Sciatic nerve (tissue), 2 donors: ENCODE results near the gene SMYD3. TPM values are rescaled to one million over a fixed set of nuclear protein-coding genes. Genes with fewer than 3 reads are reported as not detected.
"Not testable (repeated sequence)": the region's sequence is repeated elsewhere in the genome, so short reads cannot be mapped to it uniquely, and the experiment has no call there.

Experiments
- ATAC-seq: fragments of 200-7000 bp; cut with Tn5 transposase; one replicate; pipeline ENCODE4 v1.9.1; 2020; ENCODE audit warnings: mild to moderate bottlenecking, moderate library complexity
- DNase-seq: peaks from one replicate; pipeline ENCODE4 v3.0.0-alpha.2; 2020; ENCODE audit warnings: low spot score
- intact Hi-C: fragments of 100-400 bp; cut with DNase I; formaldehyde crosslinking; loops from one replicate; pipeline ENCODE4 v1.14.2; 2022
- total RNA-seq: library from RNA; stranded (reverse); fragmentation: NEBNext Ultra II Directional; extraction: Animal tissue kit (Norgen Biotek cat#: 25700); gene quantifications from one replicate; pipeline ENCODE4 v1.2.1, GENCODE V29; 2021
- donor health status: DM: no; HTN: no; CAD: no.
- donor health status: DM: no; HTN: no; CAD: no.

SMYD3 gene
- total RNA-seq, 1 donor from 2014 or later = 27.7 TPM

DNA sequence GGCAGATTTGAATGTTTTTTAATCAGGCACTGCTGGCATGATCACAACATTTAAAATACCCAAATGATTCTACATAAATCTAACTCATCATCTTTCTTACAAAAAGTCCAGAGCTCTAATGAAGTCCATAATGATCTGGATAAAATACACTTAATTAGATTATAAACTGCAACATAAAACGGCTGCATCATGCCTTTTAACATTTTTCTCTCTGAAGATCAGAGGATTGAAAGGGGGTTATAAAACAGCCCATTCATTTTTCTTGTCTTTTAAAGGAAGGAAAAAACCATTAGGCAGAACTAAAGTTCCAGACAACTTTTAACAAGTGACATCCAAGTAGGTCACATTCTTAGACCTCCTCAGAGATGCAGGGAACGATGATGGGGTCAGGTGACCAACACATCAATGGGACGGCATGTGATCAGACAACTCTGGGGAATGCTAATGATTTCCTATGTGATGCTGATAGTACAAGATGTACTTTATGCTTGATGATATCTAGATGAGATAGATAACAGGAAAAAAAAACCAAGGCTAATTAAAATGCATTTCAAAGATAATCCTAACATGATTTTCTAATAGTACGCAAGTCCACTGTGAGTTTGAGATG lies 455.1 kb downstream of the SMYD3 start:
- intact Hi-C loops = no loop called here
- DNase-seq (no peak), ATAC-seq (no peak)

GRCh38 chr1:246048693-246049092 lies 458.4 kb downstream of the SMYD3 start:
- intact Hi-C loops = no loop called here
- DNase-seq = no peak
- no peak for ATAC-seq

GRCh38 chr1:246043556-246043955 lies 463.5 kb downstream of the SMYD3 start:
- intact Hi-C loops = no loop called here
- no peak for DNase-seq
- no peak for ATAC-seq

DNA sequence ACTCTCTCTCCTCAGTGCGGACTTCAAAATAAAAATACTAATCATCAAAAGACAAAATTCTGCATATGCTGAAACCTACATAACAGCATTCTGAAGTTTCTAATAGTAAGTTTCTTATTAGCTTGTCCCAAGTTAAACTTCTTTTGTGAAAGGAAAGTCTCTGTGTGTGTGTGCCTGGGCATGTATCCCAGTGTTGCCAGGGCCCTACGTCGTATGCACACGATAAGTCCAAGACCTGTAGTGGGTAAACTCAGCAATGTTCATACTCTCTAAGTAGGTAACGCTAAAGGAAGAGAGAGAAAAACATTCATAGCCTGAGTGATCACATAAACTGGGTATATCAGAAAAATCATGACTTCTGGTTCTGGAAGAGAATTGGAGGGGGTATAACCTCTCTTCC lies 465.7 kb downstream of the SMYD3 start:
- intact Hi-C loops = no loop called here
- ATAC-seq = no peak
- no peak for DNase-seq

DNA sequence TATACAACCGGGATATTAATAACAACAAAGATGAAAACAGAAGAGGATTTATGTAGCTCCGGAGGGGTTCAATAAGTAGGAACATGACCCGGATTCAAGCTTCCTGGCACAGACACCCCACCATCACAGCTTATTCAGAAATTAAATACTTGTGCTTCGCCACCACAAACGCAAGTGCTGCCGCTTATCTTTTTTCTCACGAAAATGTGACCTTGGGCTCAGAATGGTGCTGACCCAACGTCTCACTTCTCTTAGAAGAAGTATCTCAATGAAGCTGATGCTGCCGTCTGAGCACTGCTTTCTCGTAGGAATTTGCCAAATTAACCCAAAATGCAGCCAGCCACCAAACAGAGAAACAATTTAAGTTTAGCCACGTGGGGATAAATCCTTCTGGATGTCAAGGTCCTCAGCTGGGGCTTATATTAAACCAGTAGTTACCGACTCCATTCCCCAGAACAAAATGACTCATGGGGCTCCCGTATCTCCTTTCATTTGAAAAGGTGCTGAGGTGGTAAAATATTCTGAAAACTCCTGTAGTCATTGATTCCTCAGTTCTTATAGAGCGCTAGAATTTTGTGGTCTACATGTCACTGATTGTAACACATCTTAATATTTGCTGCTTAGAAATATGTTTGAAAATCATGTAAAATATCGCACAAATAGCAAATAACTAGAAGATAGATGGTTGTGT lies 466.7 kb downstream of the SMYD3 start:
- DNase-seq (no peak), ATAC-seq (no peak)
- intact Hi-C loops = no loop called here

GRCh38 chr1:246039584-246039983 lies 467.5 kb downstream of the SMYD3 start:
- intact Hi-C loops = no loop called here
- DNase-seq (no peak), ATAC-seq (no peak)

DNA sequence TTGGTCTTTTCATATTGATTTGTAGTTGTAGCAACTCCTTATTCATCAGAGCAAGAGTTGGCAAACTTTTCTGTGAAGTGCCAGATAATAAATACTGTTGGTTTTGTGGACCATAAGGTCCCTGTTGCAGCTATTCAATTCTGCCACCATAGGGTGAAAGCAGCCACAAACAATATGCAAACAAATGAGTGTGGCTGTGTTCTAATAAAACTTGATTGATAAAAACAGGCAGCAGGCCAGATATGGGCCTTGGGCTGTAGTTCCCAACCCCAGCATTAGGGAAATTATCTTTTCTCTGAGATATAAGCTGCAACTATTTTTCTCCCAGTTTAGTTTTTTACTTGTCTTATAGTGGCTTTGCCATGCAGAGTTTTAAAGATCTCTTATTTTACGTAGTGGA lies 469.2 kb downstream of the SMYD3 start:
- intact Hi-C loops = no loop called here
- DNase-seq = no peak

DNA sequence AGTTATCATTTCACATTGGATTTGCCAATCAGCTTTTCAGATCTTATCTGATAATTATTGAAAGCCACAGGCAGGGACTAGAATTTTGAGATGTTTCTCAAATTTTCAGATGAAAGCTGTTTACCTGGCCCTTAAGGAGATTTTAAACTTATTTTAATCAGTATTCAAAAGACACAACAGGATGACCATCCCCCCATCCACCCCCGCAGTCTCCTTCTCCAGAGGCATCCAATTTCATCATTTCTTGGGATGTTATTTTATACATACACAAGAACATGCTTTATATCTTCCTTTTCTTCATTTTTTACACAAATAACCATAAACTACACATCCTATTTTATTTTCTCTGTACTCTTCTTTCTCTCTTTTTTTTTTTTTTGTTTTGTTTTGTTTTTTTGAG lies 470.9 kb downstream of the SMYD3 start:
- intact Hi-C loops = no loop called here
- DNase-seq = no peak
- ATAC-seq = no peak

More for the DNA sequence above, 469.2 kb downstream of the SMYD3 start:
- no peak for ATAC-seq

DNA sequence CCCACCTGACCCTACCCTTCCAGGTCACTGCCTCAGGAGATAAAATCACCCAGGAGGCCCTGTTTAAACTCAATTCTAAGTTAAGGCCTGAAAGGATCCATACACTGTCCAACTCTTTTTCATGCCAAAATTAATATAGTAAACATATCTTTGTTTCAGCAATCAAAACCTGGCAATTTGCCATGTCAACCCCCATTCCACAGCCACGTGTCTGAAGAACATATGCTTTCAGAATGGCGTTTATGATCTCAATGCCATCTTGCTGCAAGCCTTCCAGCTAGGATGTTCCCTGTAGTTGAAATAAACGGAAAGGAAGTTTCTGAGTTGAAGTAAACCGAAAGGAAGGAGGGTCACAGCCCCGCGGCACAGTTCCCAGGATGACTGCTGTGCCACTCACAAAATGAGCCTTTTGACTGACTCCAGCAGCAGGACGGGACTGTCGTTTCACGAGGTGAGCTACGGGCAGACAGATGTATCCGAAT lies 472.0 kb downstream of the SMYD3 start:
- intact Hi-C loops = no loop called here

GRCh38 chr1:246034630-246035029 lies 472.4 kb downstream of the SMYD3 start:
- DNase-seq (no peak), ATAC-seq (no peak)
- intact Hi-C loops = no loop called here

More for the DNA sequence above, 472.0 kb downstream of the SMYD3 start:
- no peak for DNase-seq
- no peak for ATAC-seq

DNA sequence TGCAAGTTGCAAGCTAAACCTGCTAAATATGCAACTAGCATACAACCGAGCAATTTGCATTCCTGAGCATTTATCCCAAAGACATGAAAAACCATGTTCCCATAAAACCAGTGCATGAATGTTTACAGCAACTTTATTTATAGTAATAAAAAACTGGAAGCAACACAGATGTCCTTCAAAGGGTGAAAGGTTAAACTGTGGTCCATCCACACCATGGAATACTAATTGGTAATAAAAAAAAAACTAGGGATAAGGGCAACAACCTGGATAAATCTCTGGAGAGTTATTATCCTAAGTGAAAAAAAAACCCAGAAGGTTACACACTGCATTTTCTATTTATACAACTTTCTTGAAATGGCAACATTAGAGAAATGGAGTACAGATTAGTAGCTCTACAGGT lies 474.1 kb downstream of the SMYD3 start:
- ATAC-seq (no peak), DNase-seq (no peak)
- intact Hi-C loops = no loop called here

- no peak for DNase-seq
- no peak for ATAC-seq
- intact Hi-C loops = no loop called here
Measured at GRCh38 chr1:246032031-246032551, 475.0 kb downstream of the SMYD3 start.

GRCh38 chr1:246029616-246030015 lies 477.5 kb downstream of the SMYD3 start:
- DNase-seq (no peak), ATAC-seq (no peak)
- intact Hi-C loops = no loop called here

DNA sequence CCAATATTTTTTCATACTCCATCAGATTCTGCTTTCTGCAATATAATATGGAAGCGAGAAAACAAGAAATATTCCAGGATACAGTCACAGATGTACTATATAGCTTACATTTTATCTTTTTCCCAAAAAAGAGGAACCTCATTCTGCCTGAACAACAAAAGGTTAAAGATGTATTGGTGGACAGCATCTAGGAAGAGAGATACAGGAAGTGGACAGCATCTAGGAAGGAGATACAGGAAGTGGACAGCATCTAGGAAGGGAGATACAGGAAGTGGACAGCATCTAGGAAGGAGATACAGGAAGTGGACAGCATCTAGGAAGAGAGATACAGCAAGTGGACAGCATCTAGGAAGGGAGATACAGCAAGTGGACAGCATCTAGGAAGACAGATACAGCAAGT lies 483.0 kb downstream of the SMYD3 start:
- intact Hi-C loops, DNase-seq, ATAC-seq: not testable (repeated sequence)

DNA sequence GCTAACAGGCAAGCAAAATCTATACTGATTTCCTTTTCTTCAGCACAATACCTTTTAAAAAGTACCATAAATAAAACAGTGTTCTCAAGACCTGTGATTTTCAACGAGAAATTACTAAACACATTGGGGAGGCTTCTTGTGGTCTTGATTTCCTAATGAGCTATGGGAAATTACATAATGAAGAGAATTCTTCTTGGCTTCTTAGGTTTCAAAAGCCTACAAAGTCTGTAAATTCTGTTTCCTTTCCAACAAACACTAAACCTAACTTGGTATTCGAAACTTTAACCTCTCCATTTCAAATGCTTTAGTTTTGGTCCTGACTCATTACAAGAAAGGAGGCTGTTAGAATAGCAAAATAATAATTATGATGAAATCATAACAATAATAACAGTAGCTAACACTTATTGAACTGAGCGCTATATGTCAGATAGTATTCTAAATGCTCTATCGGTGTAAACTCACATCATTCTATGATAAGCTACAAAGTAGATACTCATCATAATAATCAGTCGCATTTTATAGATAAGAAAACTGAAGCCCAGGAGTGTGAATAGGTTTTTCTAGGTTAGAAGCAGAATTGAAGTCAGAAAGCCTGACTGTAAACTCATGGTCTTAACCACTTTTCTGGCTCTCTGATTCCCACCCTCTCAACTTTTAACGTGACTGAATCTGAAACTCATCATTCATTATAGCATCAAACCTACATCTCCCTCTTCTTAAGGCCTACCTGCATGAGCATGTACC lies 486.7 kb downstream of the SMYD3 start:
- intact Hi-C loops = no loop called here
- ATAC-seq = no peak
- no peak for DNase-seq

- intact Hi-C loops = no loop called here
- ATAC-seq = no peak
Measured at GRCh38 chr1:246018146-246018545, 488.9 kb downstream of the SMYD3 start.

DNA sequence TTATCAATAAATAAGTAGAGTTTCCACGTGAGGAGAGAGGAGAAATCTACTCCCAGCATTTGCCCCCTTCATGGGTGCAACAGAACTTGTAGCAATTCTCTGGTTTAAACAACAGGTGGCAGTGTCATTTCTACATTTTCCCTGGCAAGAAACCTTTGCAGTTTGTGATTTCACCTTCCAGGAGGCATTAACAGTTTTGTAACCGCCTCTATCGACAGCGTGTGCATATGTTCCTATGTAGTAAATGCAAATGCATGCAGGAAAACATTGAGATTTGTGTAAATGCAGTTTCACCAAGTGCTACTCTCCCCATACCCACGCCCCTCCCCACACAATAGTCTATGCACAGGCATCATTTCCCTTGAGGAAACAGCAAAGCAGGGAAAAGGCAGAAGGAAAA lies 494.7 kb downstream of the SMYD3 start:
- intact Hi-C loops = no loop called here
- no peak for ATAC-seq
- no peak for DNase-seq

More at GRCh38 chr1:246018146-246018545, 488.9 kb downstream of the SMYD3 start:
- DNase-seq = no peak

DNA sequence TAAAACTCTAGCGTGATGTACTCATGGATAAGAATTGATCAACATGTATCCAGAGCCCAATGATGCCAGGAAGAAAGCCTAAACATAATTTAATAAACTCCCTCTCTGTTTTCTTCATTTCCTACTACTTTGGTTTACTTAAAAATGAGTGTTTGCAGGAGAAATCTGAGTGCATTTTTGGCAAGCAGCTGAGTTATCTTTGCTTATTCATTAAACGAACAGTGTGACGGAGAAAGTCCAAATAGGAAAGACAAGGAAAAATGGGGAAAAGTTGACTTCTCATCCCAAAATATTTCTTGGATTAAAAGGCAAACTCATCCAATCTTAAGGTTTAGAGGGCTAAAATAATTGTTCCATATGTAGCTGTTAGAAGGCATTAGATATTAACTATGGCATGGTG lies 496.7 kb downstream of the SMYD3 start:
- DNase-seq = no peak
- ATAC-seq = no peak
- intact Hi-C loops = no loop called here

DNA sequence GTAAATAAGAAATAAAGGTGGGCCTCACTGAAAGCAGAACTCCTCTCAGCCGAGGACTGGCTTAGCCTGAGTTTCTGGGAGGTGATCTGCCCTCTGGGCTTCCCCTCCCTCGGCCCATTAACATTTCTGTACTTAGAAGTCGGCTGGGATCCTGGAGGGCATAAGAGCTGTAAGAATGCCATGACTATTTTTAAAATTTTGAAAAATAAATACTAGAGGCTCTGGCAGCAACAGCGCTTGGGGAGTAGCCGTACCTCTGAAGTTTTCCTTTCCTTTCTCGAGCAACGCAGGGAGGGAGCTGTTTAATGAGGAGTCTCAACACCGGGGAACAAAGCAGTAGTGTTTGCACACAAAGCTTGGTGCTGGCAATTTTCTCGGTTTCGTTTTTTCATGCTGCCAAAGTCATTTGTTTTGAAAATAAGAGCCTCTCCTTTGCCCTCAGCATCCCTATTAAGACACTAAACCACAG lies 498.7 kb downstream of the SMYD3 start:
- ATAC-seq (peak; percentile 77), DNase-seq (no peak)
- intact Hi-C loops = loop anchor here (10.0 kb wide), 1 partner anchor 854 kb away; the partner anchor contains the start of gene KIF26B

DNA sequence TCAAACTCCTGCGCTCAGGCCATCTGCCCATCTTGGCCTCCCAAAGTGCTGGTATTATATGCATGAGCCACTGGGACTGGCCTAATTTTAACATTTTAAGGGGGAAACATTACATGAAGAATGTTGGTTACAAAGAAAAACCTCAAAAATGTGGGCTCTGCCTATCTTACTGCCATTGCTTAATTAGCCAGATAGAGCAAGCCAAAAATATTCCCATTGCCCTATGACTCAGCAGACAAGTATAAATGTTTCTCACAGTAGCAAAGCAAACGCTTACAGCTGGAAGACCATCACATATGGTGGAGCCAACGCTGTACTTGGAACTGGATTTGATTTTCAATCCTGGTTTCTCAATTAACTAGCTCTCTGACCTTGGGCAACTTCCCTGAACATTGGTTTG lies 502.0 kb downstream of the SMYD3 start:
- intact Hi-C loops = loop anchor here (10.0 kb wide), 1 partner anchor 850 kb away; the partner anchor contains the start of gene KIF26B
- ATAC-seq (no peak), DNase-seq (no peak)
